ENCODE measurements around the gene EFNA5.

The EFNA5 gene

GRCh38 chr5:107670932-107671741 is at the start of gene EFNA5:
Gene EFNA5 (minus strand): TSS chr5:107670937.
- H3K4me1 Mint-ChIP-seq (ENCODE audit: low read depth) = peaks cover 29% of the 10 kb centered on the region
- H3K9me3 Mint-ChIP-seq = no peaks in the 10 kb centered on the region
- H3K27me3 Mint-ChIP-seq (ENCODE audit: low read depth) = peaks cover 82% of the 10 kb centered on the region
- H3K27ac Mint-ChIP-seq = peak within 1 kb of the TSS; percentile 20
- H3K4me3 Mint-ChIP-seq = peak within 1 kb of the TSS; percentile 69
- H3K36me3 Mint-ChIP-seq (ENCODE audit: low read depth) = no peaks in the 10 kb centered on the region

DNA sequence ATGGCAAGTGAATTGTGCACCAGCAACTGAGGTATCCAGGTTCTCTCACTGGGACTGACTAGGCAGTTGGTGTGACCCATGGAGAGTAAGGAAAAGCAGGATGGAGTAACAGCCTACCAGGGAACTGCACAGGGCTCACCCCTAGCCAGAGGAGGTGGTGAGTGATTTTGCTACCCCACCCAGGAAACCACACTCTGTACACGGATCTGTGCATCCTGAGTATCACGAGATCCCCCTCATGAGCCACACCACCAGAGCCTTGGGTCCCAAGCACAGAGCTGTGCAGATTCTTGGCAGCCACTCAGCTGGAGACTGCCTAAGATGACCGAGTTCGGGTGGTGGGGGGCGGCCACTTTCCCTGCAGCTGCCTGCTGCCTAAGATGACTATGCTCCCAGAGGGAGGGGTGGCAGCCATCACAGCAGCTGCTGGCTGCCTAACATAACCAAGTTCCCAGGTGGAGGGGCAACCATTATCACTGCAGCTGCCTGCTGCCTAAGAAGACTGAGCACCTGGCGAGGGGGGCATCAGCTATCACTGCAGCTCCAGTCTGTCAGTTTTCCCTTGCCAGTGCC is 48.4 kb upstream of the EFNA5 start:
- no peaks in the 10 kb centered on the region for H3K36me3 Mint-ChIP-seq (ENCODE audit: low read depth)
- H3K4me1 Mint-ChIP-seq (ENCODE audit: low read depth) = no peaks in the 10 kb centered on the region
- H3K4me3 Mint-ChIP-seq = no peak overlapping the region
- no peaks in the 10 kb centered on the region for H3K27me3 Mint-ChIP-seq (ENCODE audit: low read depth)
- no peak overlapping the region for H3K27ac Mint-ChIP-seq
- peaks cover 23% of the 10 kb centered on the region for H3K9me3 Mint-ChIP-seq

DNA sequence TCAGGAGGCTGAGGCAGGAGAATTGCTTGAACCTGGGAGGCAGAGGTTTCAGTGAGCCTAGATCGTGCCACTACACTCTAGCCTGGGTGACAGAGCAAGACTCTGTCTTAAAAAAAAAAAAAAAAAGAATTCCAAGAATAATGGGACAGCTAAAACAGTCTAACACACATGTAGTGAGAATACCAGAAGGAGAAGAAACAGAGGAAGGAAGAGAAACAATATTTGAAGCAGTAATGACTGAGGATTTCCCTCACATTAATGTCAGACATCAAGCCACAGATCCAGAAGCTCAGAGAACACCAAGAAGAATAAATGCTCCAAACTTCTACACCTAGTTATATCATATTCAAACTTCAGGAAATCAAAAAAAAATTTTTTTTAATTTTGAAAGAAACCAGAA is 47.1 kb upstream of the EFNA5 start:
- no peaks in the 10 kb centered on the region for H3K27me3 Mint-ChIP-seq (ENCODE audit: low read depth)
- no peaks in the 10 kb centered on the region for H3K36me3 Mint-ChIP-seq (ENCODE audit: low read depth)
- H3K4me1 Mint-ChIP-seq (ENCODE audit: low read depth) = no peaks in the 10 kb centered on the region
- H3K4me3 Mint-ChIP-seq = no peak overlapping the region
- no peak overlapping the region for H3K27ac Mint-ChIP-seq
- peaks cover 22% of the 10 kb centered on the region for H3K9me3 Mint-ChIP-seq

DNA sequence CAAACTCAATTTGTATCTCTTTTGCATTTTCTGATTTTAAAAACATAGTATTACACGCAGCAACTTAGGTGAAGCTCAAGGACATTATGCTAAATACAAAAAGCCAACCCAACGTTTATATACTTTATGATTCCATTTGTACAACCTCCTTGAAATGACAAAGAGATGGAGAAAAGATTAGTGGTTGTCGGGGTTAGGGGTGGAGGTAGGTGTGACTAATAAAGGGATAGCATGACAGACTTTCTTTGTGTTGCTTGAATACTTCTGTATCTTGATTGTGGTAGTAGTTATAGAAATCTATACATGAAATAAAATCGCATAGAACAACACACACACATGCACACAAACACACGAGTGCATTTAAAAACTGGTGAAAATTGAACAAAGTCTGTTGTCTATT is 42.5 kb upstream of the EFNA5 start:
- H3K4me3 Mint-ChIP-seq = no peak overlapping the region
- H3K27ac Mint-ChIP-seq = no peak overlapping the region
- H3K4me1 Mint-ChIP-seq (ENCODE audit: low read depth) = no peaks in the 10 kb centered on the region
- no peaks in the 10 kb centered on the region for H3K9me3 Mint-ChIP-seq
- no peaks in the 10 kb centered on the region for H3K36me3 Mint-ChIP-seq (ENCODE audit: low read depth)
- no peaks in the 10 kb centered on the region for H3K27me3 Mint-ChIP-seq (ENCODE audit: low read depth)

DNA sequence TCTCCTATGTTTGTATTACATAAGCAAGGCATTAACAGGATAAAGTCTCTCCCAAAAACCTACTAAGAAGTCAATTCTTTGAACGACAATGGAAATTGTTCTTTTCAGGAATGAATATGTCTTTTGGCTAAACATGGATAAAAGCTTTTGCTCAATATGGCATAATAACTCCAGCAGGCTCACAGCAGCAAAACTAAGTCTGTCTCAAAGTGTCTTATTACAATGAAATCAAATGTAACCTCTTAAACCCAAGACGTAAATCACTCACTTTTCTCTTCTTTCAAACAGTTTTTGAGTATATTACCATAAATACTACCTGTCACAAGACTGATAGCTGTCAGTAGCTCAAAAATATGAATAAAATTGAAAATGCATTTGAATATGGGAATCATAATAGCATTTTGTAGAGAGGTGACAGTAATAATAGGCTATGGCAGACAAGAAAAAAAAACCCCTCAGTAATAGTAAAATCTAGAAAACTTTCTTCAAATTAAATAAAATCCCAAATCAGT is 41.7 kb upstream of the EFNA5 start:
- Mint-ChIP-seq H3K27me3 (ENCODE audit: low read depth) (no peaks in the 10 kb centered on the region), H3K27ac (no peak overlapping the region), H3K4me3 (no peak overlapping the region), H3K36me3 (ENCODE audit: low read depth) (no peaks in the 10 kb centered on the region), H3K9me3 (no peaks in the 10 kb centered on the region), H3K4me1 (ENCODE audit: low read depth) (no peaks in the 10 kb centered on the region)

DNA sequence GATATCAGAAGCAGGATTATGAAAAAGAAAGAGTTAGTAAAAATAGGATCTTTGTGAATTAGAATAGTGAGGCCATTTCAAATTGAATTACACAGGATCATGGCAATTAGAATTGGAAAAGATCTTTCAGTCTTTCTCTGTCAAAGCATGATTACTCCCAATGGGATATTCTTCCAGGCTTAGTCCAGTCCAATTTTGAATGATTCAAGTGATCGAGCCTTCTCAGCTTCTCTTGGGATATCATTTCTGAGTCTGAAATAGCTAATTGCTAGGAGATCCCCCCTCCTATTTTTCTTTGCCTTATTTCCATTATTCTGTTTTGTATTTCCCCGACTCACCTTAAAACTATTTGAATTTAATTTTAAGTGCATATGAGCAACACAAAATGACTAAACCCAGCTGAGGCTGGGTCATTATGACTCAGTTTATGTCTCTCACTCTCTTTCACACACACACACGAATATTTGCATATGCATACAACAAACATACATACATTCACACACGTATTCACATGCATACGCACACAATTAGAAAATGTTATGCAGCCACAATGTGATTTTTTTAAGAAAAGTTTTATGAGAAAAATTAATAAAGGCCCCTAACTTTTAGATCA is 34.8 kb upstream of the EFNA5 start:
- no peaks in the 10 kb centered on the region for H3K4me1 Mint-ChIP-seq (ENCODE audit: low read depth)
- H3K27me3 Mint-ChIP-seq (ENCODE audit: low read depth) = no peaks in the 10 kb centered on the region
- H3K27ac Mint-ChIP-seq = no peak overlapping the region
- no peaks in the 10 kb centered on the region for H3K36me3 Mint-ChIP-seq (ENCODE audit: low read depth)
- no peak overlapping the region for H3K4me3 Mint-ChIP-seq
- H3K9me3 Mint-ChIP-seq = no peaks in the 10 kb centered on the region

DNA sequence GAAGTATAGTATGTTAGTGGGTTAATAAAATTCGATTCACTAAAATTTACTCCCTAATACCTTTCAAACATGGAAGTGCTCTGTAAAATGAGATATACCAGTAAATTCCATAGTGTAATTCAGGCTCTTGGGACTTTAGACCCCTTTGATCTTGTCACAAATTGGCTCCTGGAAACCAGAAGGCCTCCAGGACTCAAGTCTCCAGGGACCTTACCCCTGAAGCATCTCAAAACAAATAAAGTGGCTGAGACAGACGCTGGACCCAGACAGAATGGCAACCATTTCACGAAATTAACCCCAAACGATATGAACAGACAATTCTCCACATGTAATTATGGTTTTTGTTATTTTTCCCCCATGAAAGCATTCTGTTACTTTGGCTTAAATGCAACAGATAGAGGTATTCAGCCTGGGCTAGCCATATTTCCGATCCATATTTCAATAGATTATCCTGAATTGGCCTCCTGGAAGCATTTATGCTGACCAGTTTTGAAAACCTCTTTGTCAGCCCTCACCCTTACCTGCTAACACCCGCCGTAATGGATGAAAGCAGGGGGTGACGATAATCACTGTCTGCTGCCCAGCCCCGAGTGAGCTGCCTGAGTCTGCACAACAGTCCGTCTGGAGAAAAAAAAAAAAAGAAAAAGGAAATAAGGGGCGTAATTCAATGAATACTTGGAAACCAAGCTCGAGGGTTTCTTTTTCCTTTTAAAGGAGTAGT is 34.1 kb upstream of the EFNA5 start:
- H3K4me3 Mint-ChIP-seq = no peak overlapping the region
- no peaks in the 10 kb centered on the region for H3K4me1 Mint-ChIP-seq (ENCODE audit: low read depth)
- H3K27ac Mint-ChIP-seq = no peak overlapping the region
- H3K9me3 Mint-ChIP-seq = no peaks in the 10 kb centered on the region
- no peaks in the 10 kb centered on the region for H3K27me3 Mint-ChIP-seq (ENCODE audit: low read depth)
- no peaks in the 10 kb centered on the region for H3K36me3 Mint-ChIP-seq (ENCODE audit: low read depth)

- no peaks in the 10 kb centered on the region for H3K9me3 Mint-ChIP-seq
- no peaks in the 10 kb centered on the region for H3K4me1 Mint-ChIP-seq (ENCODE audit: low read depth)
- no peaks in the 10 kb centered on the region for H3K27me3 Mint-ChIP-seq (ENCODE audit: low read depth)
- no peak overlapping the region for H3K4me3 Mint-ChIP-seq
- no peak overlapping the region for H3K27ac Mint-ChIP-seq
- no peaks in the 10 kb centered on the region for H3K36me3 Mint-ChIP-seq (ENCODE audit: low read depth)
Measured at GRCh38 chr5:107700481-107700880, 29.7 kb upstream of the EFNA5 start.

DNA sequence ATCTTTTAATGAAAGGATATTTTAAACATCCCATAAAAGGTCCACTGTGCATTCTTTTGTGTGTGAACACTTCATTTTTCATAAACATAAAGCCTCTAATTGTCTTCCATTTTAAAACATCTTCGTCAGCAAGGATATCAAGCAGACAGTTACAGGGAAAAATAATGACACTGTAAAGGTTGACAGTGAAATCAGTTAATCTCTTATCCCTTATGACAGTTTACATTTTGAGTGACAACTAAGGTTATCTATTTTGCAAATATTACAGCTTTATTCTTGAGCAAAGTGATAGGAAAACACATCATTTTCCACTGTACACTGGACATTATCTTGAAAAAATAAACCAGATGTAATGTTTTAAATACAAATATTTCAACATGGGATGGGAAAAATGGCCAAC is 28.7 kb upstream of the EFNA5 start:
- Mint-ChIP-seq H3K9me3 (no peaks in the 10 kb centered on the region), H3K4me3 (no peak overlapping the region), H3K4me1 (ENCODE audit: low read depth) (no peaks in the 10 kb centered on the region), H3K36me3 (ENCODE audit: low read depth) (no peaks in the 10 kb centered on the region), H3K27ac (no peak overlapping the region), H3K27me3 (ENCODE audit: low read depth) (no peaks in the 10 kb centered on the region)

DNA sequence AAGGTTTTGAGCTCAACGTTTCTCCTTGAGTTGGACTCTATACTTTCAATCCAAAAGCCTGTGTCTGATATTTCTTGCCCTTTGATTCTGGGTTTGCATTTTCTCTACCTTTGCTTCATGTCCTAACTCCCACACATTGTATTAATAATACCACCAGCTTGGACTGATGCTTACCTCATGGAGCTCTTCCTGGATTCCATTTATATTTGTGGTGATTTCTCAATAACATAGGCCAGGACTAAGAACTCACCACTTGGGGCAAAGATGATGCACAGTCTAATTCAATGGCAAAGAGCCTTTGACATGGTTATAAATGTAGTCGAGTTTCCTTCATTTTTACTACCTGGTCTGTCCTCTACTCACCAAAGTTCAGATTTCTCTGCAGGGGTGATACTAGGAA is 27.5 kb upstream of the EFNA5 start:
- H3K4me1 Mint-ChIP-seq (ENCODE audit: low read depth) = no peaks in the 10 kb centered on the region
- no peaks in the 10 kb centered on the region for H3K27me3 Mint-ChIP-seq (ENCODE audit: low read depth)
- no peaks in the 10 kb centered on the region for H3K9me3 Mint-ChIP-seq
- H3K4me3 Mint-ChIP-seq = no peak overlapping the region
- H3K36me3 Mint-ChIP-seq (ENCODE audit: low read depth) = no peaks in the 10 kb centered on the region
- H3K27ac Mint-ChIP-seq = no peak overlapping the region

- no peaks in the 10 kb centered on the region for H3K27me3 Mint-ChIP-seq (ENCODE audit: low read depth)
- no peak overlapping the region for H3K4me3 Mint-ChIP-seq
- H3K36me3 Mint-ChIP-seq (ENCODE audit: low read depth) = no peaks in the 10 kb centered on the region
- no peaks in the 10 kb centered on the region for H3K9me3 Mint-ChIP-seq
- H3K4me1 Mint-ChIP-seq (ENCODE audit: low read depth) = no peaks in the 10 kb centered on the region
- no peak overlapping the region for H3K27ac Mint-ChIP-seq
Measured at GRCh38 chr5:107696498-107696897, 25.8 kb upstream of the EFNA5 start.

GRCh38 chr5:107696080-107696479 is 25.3 kb upstream of the EFNA5 start:
- H3K27me3 Mint-ChIP-seq (ENCODE audit: low read depth) = no peaks in the 10 kb centered on the region

DNA sequence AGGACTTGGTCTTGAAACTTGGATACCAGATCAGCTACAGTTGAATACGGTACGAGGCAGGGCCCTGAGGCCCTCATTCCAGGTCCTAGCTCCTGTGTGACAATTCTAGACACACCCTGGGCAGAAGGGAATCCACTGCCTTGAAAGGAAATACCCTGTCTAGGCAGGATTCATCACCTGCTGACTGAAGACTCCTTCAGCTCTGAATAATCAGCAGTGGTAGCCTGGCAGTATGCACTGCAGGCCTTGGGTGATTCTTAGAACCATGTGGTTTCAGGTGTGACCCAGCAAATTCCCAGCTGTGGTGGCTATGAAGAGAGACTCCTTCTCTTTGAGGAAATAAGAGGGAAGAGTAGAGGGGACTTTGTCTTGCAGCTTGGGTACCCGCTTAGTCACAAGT is 17.2 kb upstream of the EFNA5 start:
- Mint-ChIP-seq H3K27me3 (ENCODE audit: low read depth) (no peaks in the 10 kb centered on the region), H3K36me3 (ENCODE audit: low read depth) (no peaks in the 10 kb centered on the region), H3K4me3 (no peak overlapping the region), H3K27ac (no peak overlapping the region), H3K9me3 (peaks cover 4% of the 10 kb centered on the region), H3K4me1 (ENCODE audit: low read depth) (no peaks in the 10 kb centered on the region)

More at GRCh38 chr5:107696080-107696479, 25.3 kb upstream of the EFNA5 start:
- no peak overlapping the region for H3K4me3 Mint-ChIP-seq
- no peaks in the 10 kb centered on the region for H3K9me3 Mint-ChIP-seq
- no peaks in the 10 kb centered on the region for H3K4me1 Mint-ChIP-seq (ENCODE audit: low read depth)
- H3K36me3 Mint-ChIP-seq (ENCODE audit: low read depth) = no peaks in the 10 kb centered on the region
- H3K27ac Mint-ChIP-seq = no peak overlapping the region

- H3K27ac Mint-ChIP-seq = no peak overlapping the region
- H3K4me1 Mint-ChIP-seq (ENCODE audit: low read depth) = no peaks in the 10 kb centered on the region
- no peaks in the 10 kb centered on the region for H3K36me3 Mint-ChIP-seq (ENCODE audit: low read depth)
- H3K27me3 Mint-ChIP-seq (ENCODE audit: low read depth) = peaks cover under 1% of the 10 kb centered on the region
- no peak overlapping the region for H3K4me3 Mint-ChIP-seq
- peaks cover 4% of the 10 kb centered on the region for H3K9me3 Mint-ChIP-seq
Measured at GRCh38 chr5:107687404-107687803, 16.7 kb upstream of the EFNA5 start.
